Measurements from ENCODE around the gene SLC45A2. TPM values are rescaled to one million over a fixed set of nuclear protein-coding genes. Genes with fewer than 3 reads are reported as not detected.

The SLC45A2 gene
- total and polyA plus RNA-seq, 9 of the 15 experiments (the other 6 are each of a cell fraction or from before 2014, with no cell fraction given), result 0.03 to 0.29 (median 0.14) TPM; not detected in 4

- H2AFZ ChIP-seq (ENCODE audit: low read depth, low read length), result no peak overlapping the region
- no peaks in the 10 kb centered on the region for H3K4me1 ChIP-seq (replicated peaks in 1 of 2; ENCODE audit: control insufficient read depth in 2 of 2, insufficient read depth in 2 of 2, low read length in 2 of 2)
- no peaks in the 10 kb centered on the region for H3K79me2 ChIP-seq (ENCODE audit: control insufficient read depth, insufficient read depth, low read length)
- no peak for DNase-seq (ENCODE audit: extremely low read depth in 1 of 4, low spot score in 3 of 4)
- intact Hi-C loops (cut with micrococcal nuclease) (no loop called here), in situ Hi-C loops (cut with MboI) (loop anchor here (5.0 kb wide), 1 partner anchor 484 kb away; no protein-coding TSS in a partner anchor)
- no peak for FAIRE-seq
- no peaks in the 10 kb centered on the region for H3K27me3 ChIP-seq (ENCODE audit: control insufficient read depth in 2 of 2, insufficient read depth in 2 of 2, low read length in 2 of 2)
- no peak for ATAC-seq
- no peaks in the 10 kb centered on the region for H3K36me3 ChIP-seq (ENCODE audit: control insufficient read depth, insufficient read depth, low read length)
- H3K4me3 ChIP-seq, result no peak overlapping the region
- no TSS peak for BruUV-seq (replicated peaks)
- H3K27ac ChIP-seq (ENCODE audit: extremely low read depth, low read depth, low read length), result no peak overlapping the region
- no peak overlapping the region for H3K4me2 ChIP-seq (ENCODE audit: insufficient read depth, low read length)
- POLR2A ChIA-PET, result no interaction called here
- 0% methylated on average over 1 of the region's 1 CpG for WGBS (ENCODE audit: insufficient coverage, low coverage, missing lambda C conversion rate)
- no peaks in the 10 kb centered on the region for H3K9me3 ChIP-seq (replicated peaks; ENCODE audit: control insufficient read depth, insufficient read depth, low read depth, low read length)
- CTCF ChIA-PET (ENCODE audit: low intra/inter-chr PET ratio), result no interaction called here
- H3K9me1 ChIP-seq (ENCODE audit: control insufficient read depth, insufficient read depth, low read length), result no peaks in the 10 kb centered on the region
- no peak for TF ChIP-seq CGGBP1 (CRISPR knock-in tag; IDR thresholded peaks at IDR 0.05)
- no peak for TF ChIP-seq RERE (CRISPR knock-in tag; IDR thresholded peaks at IDR 0.05; ENCODE audit: borderline replicate concordance)
- no peak for TF ChIP-seq MITF (IDR thresholded peaks at IDR 0.05)
- no peak overlapping the region for H3K9ac ChIP-seq (ENCODE audit: insufficient read depth in 1 of 2, low read depth in 2 of 2, low read length in 2 of 2)
- H4K20me1 ChIP-seq (replicated peaks; ENCODE audit: control insufficient read depth, insufficient read depth, low read length), result no peaks in the 10 kb centered on the region
Measured at GRCh38 chr5:33921002-33921401, 63.5 kb downstream of the SLC45A2 start.

Data from K562 (cell line).